IPS-18a (cell line): Measurements from ENCODE around the gene PSIP1.
A peak's percentile ranks its signal among the peaks of the same experiment; 100 is the strongest.

Experiments
- H3K27ac ChIP-seq: one replicate; pipeline ENCODE4 v1.5.1; 2013; ENCODE audit warnings: low read length
- H3K27me3 ChIP-seq: one replicate; pipeline ENCODE4 v1.6.1; 2013; ENCODE audit warnings: mild to moderate bottlenecking, low read length; ENCODE audit not compliant: control insufficient read depth, insufficient read depth
- H3K36me3 ChIP-seq: one replicate; pipeline ENCODE4 v1.6.1; 2013; ENCODE audit warnings: low read depth, low read length; ENCODE audit not compliant: control insufficient read depth
- H3K4me1 ChIP-seq: one replicate; pipeline ENCODE4 v1.6.1; 2013; ENCODE audit warnings: low read depth, low read length; ENCODE audit not compliant: control insufficient read depth
- H3K4me3 ChIP-seq: one replicate; pipeline ENCODE4 v1.5.1; 2013; ENCODE audit warnings: low read length
- H3K9ac ChIP-seq: one replicate; pipeline ENCODE4 v1.6.1; 2013; ENCODE audit warnings: mild to moderate bottlenecking, low read length, moderate library complexity
- H3K9me3 ChIP-seq: one replicate; pipeline ENCODE4 v1.6.1; 2013; ENCODE audit warnings: low read depth, low read length; ENCODE audit not compliant: control insufficient read depth

The PSIP1 gene

DNA sequence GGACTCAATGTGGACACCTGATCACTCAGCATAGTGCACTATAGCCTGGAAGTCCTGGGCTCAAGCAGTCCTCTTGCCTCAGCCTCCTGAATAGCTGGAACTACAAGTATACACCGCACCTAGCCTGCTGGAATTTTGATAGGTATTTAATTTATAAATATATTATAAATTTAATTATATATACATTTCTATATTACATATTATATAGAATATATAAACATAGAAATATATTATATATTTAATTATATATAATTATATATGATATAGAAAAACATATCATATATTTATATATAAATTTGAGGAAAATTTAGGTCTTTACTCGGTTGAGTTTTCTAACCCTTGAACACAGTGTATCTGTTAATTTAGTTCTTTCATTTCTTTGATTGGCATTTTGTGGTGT lies 15.2 kb upstream of the PSIP1 start:
- Histone ChIP-seq H3K27ac (no peak overlapping the region), H3K36me3 (no peaks in the 10 kb centered on the region), H3K4me3 (no peak overlapping the region), H3K9me3 (no peaks in the 10 kb centered on the region), H3K27me3 (no peaks in the 10 kb centered on the region), H3K4me1 (peaks cover 9% of the 10 kb centered on the region), H3K9ac (no peak overlapping the region)

DNA sequence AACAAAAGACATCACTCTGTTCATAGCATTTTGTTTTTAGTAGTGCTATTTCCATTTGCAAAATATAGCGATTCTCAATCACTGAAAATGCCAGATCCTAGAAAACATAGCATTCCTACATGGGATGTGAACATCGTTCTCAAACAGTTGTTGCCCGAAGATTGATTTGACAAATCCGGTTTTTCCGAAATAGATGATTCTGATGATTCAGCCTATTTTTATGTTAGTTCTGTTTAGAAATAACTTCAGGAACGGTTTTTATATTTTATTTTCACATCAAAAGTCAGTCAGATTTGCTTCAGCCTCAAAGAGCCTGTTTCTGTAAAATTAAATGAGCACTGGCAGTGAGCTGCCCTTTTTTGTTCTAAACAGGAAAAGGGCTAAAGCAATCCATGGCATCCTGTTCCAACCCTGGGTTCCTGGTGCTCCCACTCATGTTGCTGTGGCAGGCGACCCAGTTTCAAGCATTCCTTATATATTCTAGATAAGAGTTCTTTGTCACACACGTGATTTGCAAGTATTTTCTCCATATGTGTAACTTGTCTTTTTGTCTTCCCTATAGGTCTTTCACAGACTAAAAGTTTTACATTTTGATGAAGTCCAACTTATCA lies 14.2 kb upstream of the PSIP1 start:
- H3K9ac ChIP-seq = no peak overlapping the region
- peaks cover 9% of the 10 kb centered on the region for H3K4me1 ChIP-seq
- no peak overlapping the region for H3K4me3 ChIP-seq
- H3K27ac ChIP-seq = no peak overlapping the region
- H3K27me3 ChIP-seq = no peaks in the 10 kb centered on the region
- H3K36me3 ChIP-seq = no peaks in the 10 kb centered on the region
- no peaks in the 10 kb centered on the region for H3K9me3 ChIP-seq

DNA sequence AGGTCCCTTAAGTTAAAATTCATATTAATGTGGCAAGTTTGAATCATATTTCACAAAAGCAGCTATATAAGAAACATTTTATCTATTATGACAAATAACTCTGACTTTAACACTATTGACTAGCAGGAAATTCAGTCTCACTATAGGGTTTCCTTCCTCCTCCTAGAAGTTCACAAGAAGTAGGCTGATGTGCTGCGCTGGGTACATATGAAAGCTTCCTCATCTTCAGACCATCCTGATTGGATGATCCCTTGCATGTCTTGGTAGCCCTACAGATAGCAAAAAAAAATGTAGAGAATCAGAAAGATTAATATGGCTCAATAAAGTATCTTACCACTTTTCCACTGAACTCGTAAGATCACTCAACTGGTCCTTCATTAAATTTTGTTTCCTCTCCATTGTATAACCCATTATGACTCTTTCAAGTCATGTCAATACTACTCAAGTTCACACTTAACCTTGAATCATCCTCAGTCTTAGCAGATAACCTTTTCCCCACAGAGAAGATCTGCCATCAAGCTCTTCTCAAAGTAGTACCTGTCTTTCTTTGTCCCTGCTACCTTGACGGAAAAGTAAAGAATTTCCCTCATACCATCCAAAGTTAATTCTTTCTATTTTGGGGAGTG lies 11.5 kb upstream of the PSIP1 start:
- H3K27ac ChIP-seq = no peak overlapping the region
- H3K4me1 ChIP-seq = peaks cover 9% of the 10 kb centered on the region
- H3K4me3 ChIP-seq = no peak overlapping the region
- H3K27me3 ChIP-seq = no peaks in the 10 kb centered on the region
- no peak overlapping the region for H3K9ac ChIP-seq
- no peaks in the 10 kb centered on the region for H3K36me3 ChIP-seq
- no peaks in the 10 kb centered on the region for H3K9me3 ChIP-seq

DNA sequence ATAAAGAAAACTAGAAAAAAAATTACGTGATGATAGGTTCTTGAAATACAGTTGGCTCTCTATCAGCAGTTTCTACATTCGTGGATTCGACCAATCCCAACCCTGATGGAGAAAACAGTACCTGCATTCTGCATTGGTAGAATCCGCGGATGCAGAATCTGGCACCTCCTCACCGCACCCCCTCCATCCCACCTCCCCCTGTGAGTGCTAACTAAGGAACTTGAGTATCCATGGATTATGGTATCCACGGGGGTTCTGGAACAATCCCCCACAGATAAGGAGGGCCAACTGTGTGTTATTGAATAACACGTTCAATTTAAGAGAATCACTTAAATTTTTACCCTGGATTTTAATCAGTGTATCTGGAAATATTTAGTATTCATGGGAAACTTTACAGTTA lies 10.5 kb upstream of the PSIP1 start:
- H3K9ac ChIP-seq = no peak overlapping the region

DNA sequence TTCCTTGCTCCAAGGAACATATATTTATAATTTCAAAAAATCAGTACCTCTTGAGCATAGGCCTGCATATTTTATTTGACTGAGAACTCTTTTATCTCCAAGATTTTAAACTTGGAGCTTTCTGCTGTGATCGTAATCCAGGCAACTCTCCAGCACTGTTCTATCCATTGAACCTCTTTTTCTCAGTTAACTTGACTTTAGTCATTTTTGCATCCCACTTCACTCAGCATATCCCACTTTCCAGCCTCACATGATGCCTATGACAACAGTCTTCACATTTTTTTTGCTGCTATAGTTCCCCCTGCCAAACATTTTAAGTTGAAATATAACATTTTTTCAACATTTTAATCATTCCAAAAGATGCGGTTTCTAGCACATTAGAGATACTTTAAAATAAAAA lies 9.1 kb upstream of the PSIP1 start:
- no peaks in the 10 kb centered on the region for H3K27me3 ChIP-seq
- H3K27ac ChIP-seq = no peak overlapping the region
- no peak overlapping the region for H3K4me3 ChIP-seq
- H3K4me1 ChIP-seq = peaks cover 9% of the 10 kb centered on the region
- H3K36me3 ChIP-seq = no peaks in the 10 kb centered on the region
- no peaks in the 10 kb centered on the region for H3K9me3 ChIP-seq
- no peak overlapping the region for H3K9ac ChIP-seq

More for the DNA sequence above, 10.5 kb upstream of the PSIP1 start:
- Histone ChIP-seq H3K27ac (no peak overlapping the region), H3K36me3 (no peaks in the 10 kb centered on the region), H3K9me3 (no peaks in the 10 kb centered on the region), H3K27me3 (no peaks in the 10 kb centered on the region), H3K4me1 (peaks cover 9% of the 10 kb centered on the region), H3K4me3 (no peak overlapping the region)

DNA sequence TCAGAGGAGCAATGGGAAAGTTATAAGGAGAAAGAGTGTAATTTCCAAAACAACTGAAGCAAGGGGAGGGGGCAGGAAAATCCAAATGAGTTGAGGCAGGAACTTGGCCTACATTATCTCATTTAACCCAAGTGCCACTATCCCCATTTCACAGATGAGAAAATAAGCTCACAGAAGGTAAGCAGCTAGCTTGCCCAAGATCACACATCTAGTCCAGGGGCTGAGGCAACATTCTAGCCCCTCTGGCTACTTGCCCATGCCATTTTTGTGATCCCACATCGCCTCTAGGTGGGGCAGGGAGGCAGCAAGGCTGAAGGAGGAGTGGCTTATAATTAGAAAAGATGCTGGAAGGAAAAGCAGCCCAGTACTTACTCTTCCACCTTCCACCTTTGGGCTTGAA lies 2.6 kb upstream of the PSIP1 start:
- Histone ChIP-seq H3K27me3 (no peaks in the 10 kb centered on the region), H3K9ac (peak overlapping the region; percentile 96), H3K36me3 (peaks cover 15% of the 10 kb centered on the region), H3K4me1 (peaks cover 27% of the 10 kb centered on the region), H3K9me3 (no peaks in the 10 kb centered on the region), H3K4me3 (peak overlapping the region; percentile 31), H3K27ac (peak overlapping the region; percentile 79)

DNA sequence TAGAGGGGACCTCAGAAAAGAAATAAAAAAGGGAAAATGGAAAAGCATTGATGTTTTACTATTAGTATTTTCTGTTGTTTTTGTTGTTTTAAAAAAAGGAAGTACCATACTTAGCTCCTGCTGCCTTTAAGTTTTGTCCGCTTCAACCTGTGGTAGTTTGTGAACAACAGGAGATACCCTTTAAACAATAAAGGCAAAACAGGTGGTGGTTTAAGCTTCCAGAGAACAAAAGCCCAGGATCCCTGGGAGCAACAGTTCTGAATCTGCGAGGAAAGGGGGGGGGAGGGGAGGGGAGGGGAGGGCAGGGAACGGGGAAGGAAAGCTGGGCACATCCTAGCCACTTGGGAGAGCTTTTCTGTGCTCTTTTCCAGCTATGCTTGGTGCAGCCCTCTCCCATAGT lies 2.1 kb upstream of the PSIP1 start:
- H3K4me1 ChIP-seq = peaks cover 31% of the 10 kb centered on the region
- no peaks in the 10 kb centered on the region for H3K9me3 ChIP-seq
- H3K27ac ChIP-seq = peak overlapping the region; percentile 99
- H3K4me3 ChIP-seq = peak overlapping the region; percentile 99
- peaks cover 19% of the 10 kb centered on the region for H3K36me3 ChIP-seq
- H3K27me3 ChIP-seq = no peaks in the 10 kb centered on the region
- H3K9ac ChIP-seq = peak overlapping the region; percentile 96

DNA sequence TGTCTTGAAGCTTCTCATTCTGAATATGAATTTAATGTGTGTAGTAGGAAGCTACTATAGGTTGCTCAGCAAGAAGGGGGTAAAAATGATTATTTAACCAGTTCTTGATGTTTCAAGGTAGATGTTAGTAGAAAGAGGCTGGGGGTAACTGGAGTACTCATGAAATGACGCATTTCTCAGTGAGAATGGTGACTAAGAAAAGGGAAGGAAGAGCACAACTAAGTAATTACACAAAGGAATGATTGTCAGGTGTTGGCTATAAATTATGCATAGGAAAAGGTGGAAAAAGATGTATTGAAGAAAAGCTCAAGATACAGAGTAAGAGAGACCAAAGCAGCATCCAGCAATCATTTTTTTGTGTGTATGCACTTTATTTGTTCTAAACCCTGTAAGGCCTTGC lies 1.4 kb upstream of the PSIP1 start:
- Histone ChIP-seq H3K27me3 (no peaks in the 10 kb centered on the region), H3K4me1 (peaks cover 34% of the 10 kb centered on the region), H3K4me3 (peak overlapping the region; percentile 99), H3K36me3 (peaks cover 24% of the 10 kb centered on the region), H3K9me3 (no peaks in the 10 kb centered on the region), H3K9ac (peak overlapping the region; percentile 96), H3K27ac (peak overlapping the region; percentile 99)

DNA sequence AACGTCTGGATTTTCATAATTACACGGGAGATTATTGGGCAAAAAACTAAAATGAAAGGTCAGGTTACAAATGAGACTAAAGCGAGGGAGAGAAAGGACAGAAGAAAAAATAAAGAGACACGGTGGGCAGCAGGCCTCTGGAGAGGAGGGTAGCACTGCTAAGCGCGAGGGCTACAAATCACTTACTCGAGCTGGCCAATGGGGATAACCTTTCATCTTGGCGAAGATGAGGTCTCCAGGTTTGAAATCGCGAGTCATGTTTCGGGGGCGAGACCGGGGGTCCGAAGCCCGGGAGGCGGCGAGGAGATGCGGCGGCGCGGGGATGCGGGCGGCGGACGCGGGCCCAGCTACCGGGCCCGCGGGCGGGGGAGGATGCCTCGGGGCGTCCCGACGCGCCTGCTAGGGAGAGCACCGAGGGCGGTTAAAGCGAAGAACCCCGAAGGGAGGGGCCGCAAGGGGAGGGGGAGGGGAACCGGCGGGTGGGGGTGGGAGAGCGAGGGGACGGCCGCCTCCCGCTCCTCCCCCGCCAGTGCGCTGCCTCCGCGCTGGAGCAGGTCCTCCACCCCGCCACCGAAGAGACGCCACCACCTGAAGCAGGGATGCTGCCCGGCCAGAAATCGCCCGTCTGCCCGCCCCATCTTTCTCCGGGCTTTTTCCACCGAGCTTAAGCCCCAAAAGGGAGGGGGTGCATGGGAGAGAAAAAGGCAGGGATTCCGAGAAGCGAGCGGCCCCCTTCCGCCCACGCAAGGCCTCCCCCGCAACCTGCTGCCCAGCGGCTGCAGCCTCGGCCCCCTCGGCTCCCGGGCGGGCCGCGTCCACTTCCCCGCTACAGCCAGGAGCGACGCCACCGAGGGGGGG lies 610 bp downstream of the PSIP1 start:
- Histone ChIP-seq H3K9me3 (no peaks in the 10 kb centered on the region), H3K9ac (peak overlapping the region; percentile 96), H3K4me3 (peak overlapping the region; percentile 99), H3K4me1 (peaks cover 34% of the 10 kb centered on the region), H3K36me3 (peaks cover 44% of the 10 kb centered on the region), H3K27me3 (no peaks in the 10 kb centered on the region), H3K27ac (peak overlapping the region; percentile 99)

DNA sequence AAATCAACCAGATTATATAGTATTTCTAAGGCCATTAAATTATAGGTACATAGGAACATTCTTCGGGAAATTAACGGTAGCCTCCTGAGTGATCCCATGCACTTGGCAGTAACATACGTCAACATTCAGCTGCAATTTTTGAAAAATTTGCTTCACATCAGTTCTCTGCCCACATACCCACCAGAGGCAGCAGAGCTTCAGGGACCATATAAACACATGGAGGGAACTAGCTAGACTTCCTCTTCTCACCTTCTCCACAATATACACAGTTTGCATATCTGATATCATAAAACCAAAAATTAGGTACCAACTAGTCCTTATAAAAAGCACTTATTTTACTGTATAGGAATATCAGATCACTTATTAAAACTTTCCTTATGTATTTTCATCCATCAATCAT lies 4.8 kb downstream of the PSIP1 start:
- H3K9ac ChIP-seq = no peak overlapping the region
- H3K27me3 ChIP-seq = no peaks in the 10 kb centered on the region
- H3K4me1 ChIP-seq = peaks cover 12% of the 10 kb centered on the region
- no peak overlapping the region for H3K27ac ChIP-seq
- no peaks in the 10 kb centered on the region for H3K9me3 ChIP-seq
- peaks cover 83% of the 10 kb centered on the region for H3K36me3 ChIP-seq
- no peak overlapping the region for H3K4me3 ChIP-seq

DNA sequence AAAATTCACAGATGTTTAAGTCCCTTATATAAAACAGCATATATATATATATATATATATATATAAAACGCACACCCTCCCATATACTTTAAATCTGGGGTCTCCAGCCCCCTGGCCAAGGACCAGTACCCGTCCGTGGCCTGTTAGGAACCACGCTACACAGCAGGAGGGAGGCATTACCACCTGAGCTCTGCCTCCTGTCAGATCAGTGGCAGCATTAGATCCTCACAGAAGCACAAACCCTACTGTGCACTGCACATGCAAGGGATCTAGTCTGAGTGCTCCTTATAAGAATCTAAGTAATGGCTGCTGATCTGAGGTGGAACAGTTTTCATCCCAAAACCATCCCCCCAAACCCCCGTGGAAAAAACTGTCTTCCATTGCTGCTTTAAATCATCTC lies 9.0 kb downstream of the PSIP1 start:
- H3K36me3 ChIP-seq = peaks cover 94% of the 10 kb centered on the region
- no peaks in the 10 kb centered on the region for H3K27me3 ChIP-seq
- H3K4me3 ChIP-seq = no peak overlapping the region
- H3K9ac ChIP-seq = no peak overlapping the region
- no peak overlapping the region for H3K27ac ChIP-seq
- no peaks in the 10 kb centered on the region for H3K4me1 ChIP-seq
- H3K9me3 ChIP-seq = no peaks in the 10 kb centered on the region
